ENCODE results near the gene DNAL4. TPM values are rescaled to one million over a fixed set of nuclear protein-coding genes. Genes with fewer than 3 reads are reported as not detected.

DNAL4 gene
- total RNA-seq, 1 experiment from 2014 or later, result 8.3 TPM

GRCh38 chr22:38750104-38750503 is 43.8 kb downstream of the DNAL4 start:
- Histone ChIP-seq H2BK20ac (ENCODE audit: low read depth, low read length, poor library complexity, severe bottlenecking) (no peak overlapping the region), H3K56ac (ENCODE audit: insufficient read length, low read depth, low read length) (no peak overlapping the region), H4K5ac (ENCODE audit: insufficient read length, low read depth, low read length) (no peak overlapping the region), H4K91ac (ENCODE audit: insufficient read length, low read depth, low read length) (no peak overlapping the region), H3K9me3 (ENCODE audit: control insufficient read depth, low read depth, low read length) (no peaks in the 10 kb centered on the region), H3K27ac (ENCODE audit: insufficient read length, low read depth, low read length) (no peak overlapping the region), H3K18ac (ENCODE audit: insufficient read length, low read depth, low read length) (no peak overlapping the region), H2AFZ (ENCODE audit: low read length) (no peak overlapping the region), H2BK120ac (ENCODE audit: low read depth, low read length, poor library complexity, severe bottlenecking) (no peak overlapping the region), H3K27me3 (ENCODE audit: insufficient read depth, low read length) (no peaks in the 10 kb centered on the region; the same call in 1 of the 2 replicates), H3K23me2 (ENCODE audit: insufficient read length, low read depth, low read length, poor library complexity, severe bottlenecking) (peaks cover 6% of the 10 kb centered on the region), H3K4me2 (ENCODE audit: insufficient read depth, insufficient read length, low read length) (no peak overlapping the region), H3K79me2 (ENCODE audit: insufficient read depth, low read length) (no peaks in the 10 kb centered on the region), H2BK12ac (ENCODE audit: insufficient read length, low read depth, low read length) (no peak overlapping the region), H3K4ac (ENCODE audit: low read depth, low read length) (no peak overlapping the region), H4K8ac (replicated peaks; ENCODE audit: insufficient read length, low read depth, low read length) (no peak overlapping the region), H3K9ac (ENCODE audit: extremely low read depth, insufficient read length, low read length) (no peak overlapping the region), H3K23ac (ENCODE audit: insufficient read length, low read depth, low read length) (no peak overlapping the region), H2BK15ac (ENCODE audit: low read depth, low read length) (no peak overlapping the region), H2AK5ac (ENCODE audit: insufficient read length, low read length) (no peak overlapping the region), H2BK5ac (ENCODE audit: insufficient read length, low read length) (no peak overlapping the region), H3T11ph (ENCODE audit: low read length) (no peak overlapping the region), H3K4me1 (ENCODE audit: insufficient read depth, low read length) (peaks cover 5% of the 10 kb centered on the region; the same call in 1 of the 2 replicates), H4K20me1 (ENCODE audit: control insufficient read depth, insufficient read depth, insufficient read length) (no peaks in the 10 kb centered on the region), H3K79me1 (ENCODE audit: insufficient read depth, low read depth, low read length, poor library complexity, severe bottlenecking) (no peaks in the 10 kb centered on the region), H3K14ac (ENCODE audit: insufficient read depth, low read length) (no peak overlapping the region)
- Mint-ChIP-seq H3K27ac (no peak overlapping the region; a peak in 1 of 7 replicates), H3K27me3 (ENCODE audit: low read depth) (peaks cover 2% of the 10 kb centered on the region; the same call in 1 of the 2 replicates), H3K9me3 (no peaks in the 10 kb centered on the region), H3K4me3 (no peak overlapping the region), H3K4me1 (peaks cover 13 to 15% of the 10 kb centered on the region in 2 experiments), H3K36me3 (ENCODE audit: insufficient read depth in 1 of 3, low read depth in 3 of 3) (peaks cover 2 to 28% (median 5%) of the 10 kb centered on the region in 3 experiments; a peak in 4 of 7 replicates)
- TF ChIP-seq CTCF (conservative IDR thresholded peaks at IDR 0.05), result no peak
- no peak for DNase-seq
- no CpG with 5 or more reads among the region's 14 CpGs for WGBS (ENCODE audit: extremely low coverage, insufficient read length, low lambda C conversion rate)
